ENCODE measurements around the gene TMEM81. TPM values are rescaled to one million over a fixed set of nuclear protein-coding genes. Genes with fewer than 3 reads are reported as not detected.

Gene TMEM81
- total RNA-seq, 5 donors from 2014 or later (not counting 1 experiment from before 2014, with no cell fraction given): 2.7 to 7.1 (median 5.0) TPM

DNA sequence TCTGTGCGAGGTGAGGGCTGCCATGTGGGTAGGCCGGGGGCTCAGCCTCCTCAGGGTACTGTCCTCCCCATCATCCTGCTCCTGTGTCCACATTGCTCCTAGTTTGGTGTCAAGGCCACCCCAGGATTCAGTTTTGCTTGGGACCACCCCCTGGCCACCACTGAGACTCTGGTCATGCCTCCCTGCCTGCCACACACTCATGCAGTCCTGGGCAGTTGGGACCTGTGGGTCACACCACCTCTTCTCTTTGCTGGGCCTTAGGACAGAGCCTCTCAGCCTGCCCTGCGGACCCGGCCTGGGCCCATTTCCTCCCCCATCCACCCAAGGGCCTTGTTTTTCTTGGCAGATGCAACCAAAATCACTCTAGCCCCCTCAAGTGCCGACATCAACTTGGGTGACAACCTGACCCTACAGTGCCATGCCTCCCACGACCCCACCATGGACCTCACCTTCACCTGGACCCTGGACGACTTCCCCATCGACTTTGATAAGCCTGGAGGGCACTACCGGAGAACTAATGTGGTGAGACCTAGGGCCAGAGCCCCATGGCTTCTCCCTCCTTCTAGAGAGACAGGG, 19.4 kb downstream of the TMEM81 start:
- POLR2A ChIA-PET: no interaction called here
- ATAC-seq (replicated peaks in 1 of 4) (no peak), DNase-seq (no peak)
- Mint-ChIP-seq H3K36me3 (no peaks in the 10 kb centered on the region), H3K27ac (no peak overlapping the region), H3K4me1 (no peaks in the 10 kb centered on the region), H3K9me3 (no peaks in the 10 kb centered on the region), H3K27me3 (no peaks in the 10 kb centered on the region), H3K4me3 (no peak overlapping the region)
- Histone ChIP-seq H3K27ac (ENCODE audit: low read length) (no peak overlapping the region), H3K4me1 (ENCODE audit: control insufficient read depth in 1 of 2, extremely low read depth in 1 of 2, insufficient read depth in 2 of 2, low read length in 2 of 2) (peaks cover 0 to 7% of the 10 kb centered on the region in 2 experiments), H3K36me3 (ENCODE audit: control insufficient read depth in 2 of 2, extremely low read depth in 1 of 2, insufficient read depth in 1 of 2, low read length in 1 of 2) (no peaks in the 10 kb centered on the region), H3K4me3 (ENCODE audit: control insufficient read depth in 1 of 2, extremely low read depth in 1 of 2, low read length in 1 of 2) (no peak overlapping the region), H3K9me3 (no peaks in the 10 kb centered on the region), H3K27me3 (replicated peaks in 1 of 2; ENCODE audit: control insufficient read depth in 2 of 2, extremely low read depth in 1 of 2, insufficient read depth in 2 of 2, low read length in 1 of 2) (peaks cover 0 to 7% of the 10 kb centered on the region in 2 experiments)
- WGBS (ENCODE audit: insufficient coverage): 79% methylated on average over 8 of the region's 9 CpGs
- CTCF ChIA-PET: no interaction called here

DNA sequence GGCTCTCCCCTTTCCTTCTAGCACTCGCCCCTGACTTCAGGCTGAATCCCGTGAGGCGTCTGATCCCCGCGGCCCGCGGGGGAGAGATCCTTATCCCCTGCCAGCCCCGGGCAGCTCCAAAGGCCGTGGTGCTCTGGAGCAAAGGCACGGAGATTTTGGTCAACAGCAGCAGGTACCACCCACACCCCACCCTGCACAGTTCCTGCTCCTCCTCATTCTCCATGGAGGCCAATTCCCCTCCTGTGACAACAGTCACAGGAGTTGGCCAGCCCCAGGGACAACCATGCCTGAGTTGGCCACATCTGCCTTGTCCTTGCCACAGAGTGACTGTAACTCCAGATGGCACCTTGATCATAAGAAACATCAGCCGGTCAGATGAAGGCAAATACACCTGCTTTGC, 20.0 kb downstream of the TMEM81 start:
- Histone ChIP-seq H3K4me3 (ENCODE audit: control insufficient read depth in 1 of 2, extremely low read depth in 1 of 2, low read length in 1 of 2) (no peak overlapping the region), H3K4me1 (ENCODE audit: control insufficient read depth in 1 of 2, extremely low read depth in 1 of 2, insufficient read depth in 2 of 2, low read length in 2 of 2) (peaks cover 0 to 7% of the 10 kb centered on the region in 2 experiments), H3K36me3 (ENCODE audit: control insufficient read depth in 2 of 2, extremely low read depth in 1 of 2, insufficient read depth in 1 of 2, low read length in 1 of 2) (no peaks in the 10 kb centered on the region), H3K27ac (ENCODE audit: low read length) (no peak overlapping the region), H3K9me3 (no peaks in the 10 kb centered on the region), H3K27me3 (replicated peaks in 1 of 2; ENCODE audit: control insufficient read depth in 2 of 2, extremely low read depth in 1 of 2, insufficient read depth in 2 of 2, low read length in 1 of 2) (peaks cover 0 to 7% of the 10 kb centered on the region in 2 experiments)
- no peak for DNase-seq
- WGBS (ENCODE audit: insufficient coverage): 94% methylated on average over 11 of the region's 11 CpGs
- no peak overlapping the region for H3K4me3 Mint-ChIP-seq
- no peak for ATAC-seq (replicated peaks in 1 of 4)
- H3K27me3 Mint-ChIP-seq: no peaks in the 10 kb centered on the region
- no peaks in the 10 kb centered on the region for H3K36me3 Mint-ChIP-seq
- H3K4me1 Mint-ChIP-seq: no peaks in the 10 kb centered on the region
- no peaks in the 10 kb centered on the region for H3K9me3 Mint-ChIP-seq
- ChIA-PET CTCF (no interaction called here), POLR2A (no interaction called here)
- no peak overlapping the region for H3K27ac Mint-ChIP-seq

DNA sequence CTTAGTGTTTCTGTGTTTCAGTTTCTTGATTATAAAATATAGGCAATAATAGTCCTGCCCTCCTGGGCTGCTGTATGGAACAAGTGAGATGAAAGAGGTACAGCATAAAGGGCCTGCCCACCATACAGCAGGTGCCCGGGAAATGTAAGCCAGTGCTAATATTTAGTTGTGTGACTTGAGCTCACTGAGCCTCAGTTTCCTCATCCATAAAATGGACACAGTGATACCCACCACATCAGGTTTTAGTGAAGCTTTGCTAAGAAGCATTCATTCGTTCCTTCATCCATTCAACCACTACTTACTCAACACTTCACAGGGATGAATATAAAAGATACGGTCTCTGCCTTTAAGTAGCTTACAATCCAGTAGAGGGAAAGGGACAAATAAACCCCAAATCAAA, 21.4 kb downstream of the TMEM81 start:
- no peak overlapping the region for H3K4me3 ChIP-seq (ENCODE audit: control insufficient read depth in 1 of 2, extremely low read depth in 1 of 2, low read length in 1 of 2)
- H3K36me3 ChIP-seq (ENCODE audit: control insufficient read depth in 2 of 2, extremely low read depth in 1 of 2, insufficient read depth in 1 of 2, low read length in 1 of 2): no peaks in the 10 kb centered on the region
- ChIA-PET CTCF (interaction anchor here (1.1 to 2.3 kb wide), 2 partner anchors 74 to 86 kb away, joined by 4 to 11 read pairs; no protein-coding TSS in a partner anchor), POLR2A (no interaction called here)
- H3K9me3 Mint-ChIP-seq: no peaks in the 10 kb centered on the region
- H3K4me1 ChIP-seq (ENCODE audit: control insufficient read depth in 1 of 2, extremely low read depth in 1 of 2, insufficient read depth in 2 of 2, low read length in 2 of 2): peaks cover 0 to 7% of the 10 kb centered on the region in 2 experiments
- H3K9me3 ChIP-seq: no peaks in the 10 kb centered on the region
- WGBS (ENCODE audit: insufficient coverage): no CpG with 5 or more reads among the region's 3 CpGs
- H3K27me3 Mint-ChIP-seq: no peaks in the 10 kb centered on the region
- peaks cover 0 to 7% of the 10 kb centered on the region in 2 experiments for H3K27me3 ChIP-seq (replicated peaks in 1 of 2; ENCODE audit: control insufficient read depth in 2 of 2, extremely low read depth in 1 of 2, insufficient read depth in 2 of 2, low read length in 1 of 2)
- H3K27ac Mint-ChIP-seq: no peak overlapping the region
- H3K36me3 Mint-ChIP-seq: no peaks in the 10 kb centered on the region
- DNase-seq (no peak), ATAC-seq (replicated peaks in 1 of 4) (no peak)
- H3K4me1 Mint-ChIP-seq: no peaks in the 10 kb centered on the region
- no peak overlapping the region for H3K4me3 Mint-ChIP-seq
- H3K27ac ChIP-seq (ENCODE audit: low read length): no peak overlapping the region

DNA sequence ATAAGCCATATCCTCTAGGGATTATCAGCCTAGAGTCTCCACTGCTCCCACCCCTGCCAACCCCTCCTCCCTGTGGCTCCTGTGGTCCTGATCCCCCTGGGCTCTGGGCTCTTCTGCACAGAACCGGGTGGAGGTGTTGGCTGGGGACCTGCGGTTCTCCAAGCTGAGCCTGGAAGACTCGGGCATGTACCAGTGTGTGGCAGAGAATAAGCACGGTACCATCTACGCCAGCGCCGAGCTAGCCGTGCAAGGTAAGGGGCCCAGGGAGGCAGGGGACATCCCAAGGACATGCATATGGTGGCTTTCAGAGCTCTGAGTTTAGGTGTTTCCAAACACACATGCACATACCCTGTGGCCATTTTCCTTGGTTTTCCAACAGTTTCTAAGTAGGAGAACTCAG, 21.9 kb downstream of the TMEM81 start:
- H3K9me3 ChIP-seq: no peaks in the 10 kb centered on the region
- no peaks in the 10 kb centered on the region for H3K36me3 ChIP-seq (ENCODE audit: control insufficient read depth in 2 of 2, extremely low read depth in 1 of 2, insufficient read depth in 1 of 2, low read length in 1 of 2)
- no peaks in the 10 kb centered on the region for H3K36me3 Mint-ChIP-seq
- 93% methylated on average over 8 of the region's 8 CpGs for WGBS (ENCODE audit: insufficient coverage)
- H3K27ac Mint-ChIP-seq: no peak overlapping the region
- H3K27me3 ChIP-seq (replicated peaks in 1 of 2; ENCODE audit: control insufficient read depth in 2 of 2, extremely low read depth in 1 of 2, insufficient read depth in 2 of 2, low read length in 1 of 2): peaks cover 0 to 7% of the 10 kb centered on the region in 2 experiments
- DNase-seq: no peak
- H3K4me1 ChIP-seq (ENCODE audit: control insufficient read depth in 1 of 2, extremely low read depth in 1 of 2, insufficient read depth in 2 of 2, low read length in 2 of 2): peaks cover 0 to 7% of the 10 kb centered on the region in 2 experiments
- no peak overlapping the region for H3K27ac ChIP-seq (ENCODE audit: low read length)
- no peaks in the 10 kb centered on the region for H3K4me1 Mint-ChIP-seq
- H3K4me3 ChIP-seq (ENCODE audit: control insufficient read depth in 1 of 2, extremely low read depth in 1 of 2, low read length in 1 of 2): no peak overlapping the region
- ATAC-seq (replicated peaks in 1 of 4): no peak
- ChIA-PET POLR2A (no interaction called here), CTCF (interaction anchor here (0.8 to 2.3 kb wide), 11 partner anchors 8 to 522 kb away, joined by 3 to 11 read pairs (median 4); no protein-coding TSS in a partner anchor)
- no peaks in the 10 kb centered on the region for H3K27me3 Mint-ChIP-seq
- no peaks in the 10 kb centered on the region for H3K9me3 Mint-ChIP-seq
- H3K4me3 Mint-ChIP-seq: no peak overlapping the region

DNA sequence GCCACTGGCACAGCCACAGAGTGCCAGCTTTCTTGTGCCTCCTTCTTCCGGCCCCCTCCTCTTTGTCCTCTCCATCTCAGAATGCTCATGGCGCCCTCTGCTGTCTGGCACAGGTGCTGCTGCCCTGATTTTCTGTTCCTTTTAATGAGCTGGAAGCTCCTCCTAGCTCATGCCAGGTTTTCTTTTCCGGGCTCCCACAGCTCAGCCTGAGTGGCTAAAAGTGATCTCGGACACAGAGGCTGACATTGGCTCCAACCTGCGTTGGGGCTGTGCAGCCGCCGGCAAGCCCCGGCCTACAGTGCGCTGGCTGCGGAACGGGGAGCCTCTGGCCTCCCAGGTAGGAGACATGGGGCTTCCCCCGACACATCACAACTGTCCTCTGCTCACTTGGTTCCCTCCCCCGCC, 22.6 kb downstream of the TMEM81 start:
- ChIA-PET CTCF (interaction anchor here (0.6 to 2.3 kb wide), 23 partner anchors 8 to 521 kb away, joined by 3 to 11 read pairs (median 4); no protein-coding TSS in a partner anchor), POLR2A (interaction anchor here in 1 of 2 donors (0.7 kb wide), 1 partner anchor 663 kb away, joined by 3 read pairs; no protein-coding TSS in a partner anchor)
- H3K9me3 ChIP-seq: no peaks in the 10 kb centered on the region
- Mint-ChIP-seq H3K4me3 (no peak overlapping the region), H3K27ac (no peak overlapping the region), H3K4me1 (no peaks in the 10 kb centered on the region), H3K27me3 (no peaks in the 10 kb centered on the region), H3K9me3 (no peaks in the 10 kb centered on the region), H3K36me3 (no peaks in the 10 kb centered on the region)
- no peak overlapping the region for H3K27ac ChIP-seq (ENCODE audit: low read length)
- no peak overlapping the region for H3K4me3 ChIP-seq (ENCODE audit: control insufficient read depth in 1 of 2, extremely low read depth in 1 of 2, low read length in 1 of 2)
- H3K36me3 ChIP-seq (ENCODE audit: control insufficient read depth in 2 of 2, extremely low read depth in 1 of 2, insufficient read depth in 1 of 2, low read length in 1 of 2): no peaks in the 10 kb centered on the region
- DNase-seq (peak; percentile 47 to 80 (median 68)), ATAC-seq (replicated peaks in 1 of 4) (peak; percentile 66 to 80 (median 70))
- peaks cover 0 to 7% of the 10 kb centered on the region in 2 experiments for H3K4me1 ChIP-seq (ENCODE audit: control insufficient read depth in 1 of 2, extremely low read depth in 1 of 2, insufficient read depth in 2 of 2, low read length in 2 of 2)
- WGBS (ENCODE audit: insufficient coverage): 32% methylated on average over 8 of the region's 13 CpGs
- peaks cover 0 to 7% of the 10 kb centered on the region in 2 experiments for H3K27me3 ChIP-seq (replicated peaks in 1 of 2; ENCODE audit: control insufficient read depth in 2 of 2, extremely low read depth in 1 of 2, insufficient read depth in 2 of 2, low read length in 1 of 2)

DNA sequence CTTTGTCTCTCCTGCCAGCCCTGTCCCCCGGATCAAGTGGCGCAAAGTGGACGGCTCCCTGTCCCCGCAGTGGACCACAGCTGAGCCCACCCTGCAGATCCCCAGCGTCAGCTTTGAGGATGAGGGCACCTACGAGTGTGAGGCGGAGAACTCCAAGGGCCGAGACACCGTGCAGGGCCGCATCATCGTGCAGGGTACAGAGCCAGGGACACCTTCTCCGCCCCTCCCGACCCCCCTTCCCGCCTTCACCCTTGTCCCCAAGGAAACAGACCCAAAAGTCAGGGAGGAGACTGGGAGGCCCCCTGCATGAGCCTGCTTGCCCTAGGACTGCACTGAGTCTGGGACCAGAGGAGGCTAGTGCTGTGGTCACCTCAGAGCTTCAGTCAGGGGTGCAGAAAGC, 23.0 kb downstream of the TMEM81 start:
- H3K4me1 Mint-ChIP-seq: no peaks in the 10 kb centered on the region
- ChIA-PET POLR2A (interaction anchor here in 1 of 2 donors (0.7 kb wide), 1 partner anchor 662 kb away, joined by 3 read pairs; no protein-coding TSS in a partner anchor), CTCF (interaction anchor here (0.6 to 2.3 kb wide), 18 partner anchors 13 to 195 kb away, joined by 3 to 11 read pairs (median 6); no protein-coding TSS in a partner anchor)
- 86% methylated on average over 14 of the region's 14 CpGs for WGBS (ENCODE audit: insufficient coverage)
- no peak overlapping the region for H3K27ac Mint-ChIP-seq
- Histone ChIP-seq H3K4me1 (ENCODE audit: control insufficient read depth in 1 of 2, extremely low read depth in 1 of 2, insufficient read depth in 2 of 2, low read length in 2 of 2) (peaks cover 0 to 7% of the 10 kb centered on the region in 2 experiments), H3K9me3 (no peaks in the 10 kb centered on the region), H3K27ac (ENCODE audit: low read length) (no peak overlapping the region), H3K36me3 (ENCODE audit: control insufficient read depth in 2 of 2, extremely low read depth in 1 of 2, insufficient read depth in 1 of 2, low read length in 1 of 2) (no peaks in the 10 kb centered on the region), H3K4me3 (ENCODE audit: control insufficient read depth in 1 of 2, extremely low read depth in 1 of 2, low read length in 1 of 2) (no peak overlapping the region), H3K27me3 (replicated peaks in 1 of 2; ENCODE audit: control insufficient read depth in 2 of 2, extremely low read depth in 1 of 2, insufficient read depth in 2 of 2, low read length in 1 of 2) (peaks cover 0 to 8% of the 10 kb centered on the region in 2 experiments)
- no peaks in the 10 kb centered on the region for H3K27me3 Mint-ChIP-seq
- no peaks in the 10 kb centered on the region for H3K9me3 Mint-ChIP-seq
- no peak for DNase-seq
- no peak for ATAC-seq (replicated peaks in 1 of 4)
- H3K36me3 Mint-ChIP-seq: no peaks in the 10 kb centered on the region
- no peak overlapping the region for H3K4me3 Mint-ChIP-seq
